Gastrocnemius medialis (tissue), 4 donors: ENCODE results near the gene GPHA2. TPM values are rescaled to one million over a fixed set of nuclear protein-coding genes. Genes with fewer than 3 reads are reported as not detected.

Experiments used
- ATAC-seq, 2 donors: fragments of 150-250 bp; one replicate each; pipeline ENCODE4 v1.9.1; 2016
- DNase-seq, 2 donors: peaks; one replicate each; pipeline ENCODE4 v3.0.0-alpha.2; 2019
- H3K27ac ChIP-seq, 4 donors: fragments of 200-600 bp; sonication (generic); 1 replicate in 1 of 4; 2 replicates in 3 of 4; pipeline ENCODE4 v1.5.1; 2016 to 2018; ENCODE audit warnings: mild to moderate bottlenecking in 2 of 4, moderate library complexity in 1 of 4
- H3K27me3 ChIP-seq, 3 donors: fragments of 200-600 bp; sonication (generic) in 2 of 3; 1 replicate in 1 of 3; 2 replicates in 2 of 3; pipeline versions ENCODE4 v1.5.1 to v1.6.0; 2016 to 2019; ENCODE audit warnings: mild to moderate bottlenecking in 1 of 3, moderate library complexity in 1 of 3
- H3K36me3 ChIP-seq, 2 donors: fragments of 200-600 bp; sonication (generic) in 1 of 2; one replicate each; pipeline ENCODE4 v1.5.1; 2017 to 2018
- H3K4me1 ChIP-seq, 2 donors: fragments of 200-600 bp; sonication (generic) in 1 of 2; one replicate each; pipeline ENCODE4 v1.5.1; 2016 to 2017; ENCODE audit warnings: mild to moderate bottlenecking in 2 of 2
- H3K4me3 ChIP-seq, 4 donors: fragments of 200-600 bp; sonication (generic) in 3 of 4; 1 replicate in 1 of 4; 2 replicates in 3 of 4; pipeline ENCODE4 v1.5.1; 2016 to 2019; ENCODE audit warnings: mild to moderate bottlenecking in 2 of 4
- H3K9me3 ChIP-seq, 3 donors: fragments of 200-600 bp; sonication (generic) in 2 of 3; 1 replicate in 1 of 3; 2 replicates in 2 of 3; pipeline ENCODE4 v1.5.1; 2016 to 2019
- CTCF ChIP-seq, 5 experiments: fragments of 450-650 bp in 3 of 5; fragments of 200-600 bp in 2 of 5; sonication (generic) in 2 of 5; IDR thresholded peaks in 4 of 5; conservative IDR thresholded peaks in 1 of 5; 1 replicate in 4 of 5; 2 replicates in 1 of 5; pipeline ENCODE4 v1.5.1; 2016 to 2019; ENCODE audit warnings: antibody characterized with exemption in 5 of 5, mild to moderate bottlenecking in 3 of 5, moderate library complexity in 3 of 5
- POLR2A ChIP-seq, 2 donors: fragments of 450-650 bp; IDR thresholded peaks; one replicate each; pipeline ENCODE4 v1.6.1; 2017; ENCODE audit warnings: antibody characterized with exemption in 2 of 2, mild to moderate bottlenecking in 2 of 2, moderate library complexity in 2 of 2
- in situ Hi-C, 4 donors: fragments of 200-750 bp; cut with MboI; loops; one replicate each; pipeline versions ENCODE4 v1.15.0 to v1.8.0; 2017; ENCODE audit warnings: low sequenced_read_pairs in 4 of 4
- intact Hi-C: fragments of 100-400 bp; cut with DNase I; formaldehyde crosslinking; loops from one replicate; pipeline ENCODE4 v1.15.1; 2023; ENCODE audit warnings: low total_unique reads
- total RNA-seq, 4 donors: library from RNA; depleted of rRNA; stranded (reverse); fragments of >200 nt; gene quantifications; one replicate each; pipeline versions ENCODE4 v1.1.0 to v1.2.3, GENCODE V29; 2016

GPHA2 gene
- total RNA-seq, 4 donors from 2014 or later: not detected

- ATAC-seq: peak; percentile 54 to 85
- Histone ChIP-seq H3K4me1 (peaks cover 0 to 4% of the 10 kb centered on the region in 2 donors), H3K9me3 (no peaks in the 10 kb centered on the region), H3K4me3 (no peak overlapping the region), H3K36me3 (peaks cover 0 to 33% of the 10 kb centered on the region in 2 donors), H3K27me3 (no peaks in the 10 kb centered on the region), H3K27ac (peak overlapping the region in 1 of 4 donors; percentile 18)
- DNase-seq: peak; percentile 51 to 76
- intact Hi-C loops (loop anchor here (1.0 kb wide), 1 partner anchor 47 kb away; no protein-coding TSS in a partner anchor), in situ Hi-C loops (loop anchor here in 3 of 4 donors (5.0 kb wide), 1 partner anchor 47 kb away; no protein-coding TSS in a partner anchor)
- TF ChIP-seq POLR2A (IDR thresholded peaks at IDR 0.05): no peak
- TF ChIP-seq CTCF (IDR thresholded peaks at IDR 0.05 in 4 of 5, conservative IDR thresholded peaks at IDR 0.05 in 1 of 5): peak; percentile 80 to 94 (median 90)
Measured at GRCh38 chr11:64894070-64894811, 41.5 kb downstream of the GPHA2 start.

GRCh38 chr11:64893194-64894069, 42.3 kb downstream of the GPHA2 start:
- intact Hi-C loops (loop anchor here (1.0 kb wide), 1 partner anchor 46 kb away; no protein-coding TSS in a partner anchor), in situ Hi-C loops (loop anchor here in 3 of 4 donors (5.0 kb wide), 1 partner anchor 46 kb away; no protein-coding TSS in a partner anchor)
- no peak overlapping the region for H3K4me3 ChIP-seq
- peaks cover under 1 to 4% of the 10 kb centered on the region in 2 donors for H3K4me1 ChIP-seq
- no peak for TF ChIP-seq CTCF (IDR thresholded peaks at IDR 0.05 in 4 of 5, conservative IDR thresholded peaks at IDR 0.05 in 1 of 5)
- TF ChIP-seq POLR2A (IDR thresholded peaks at IDR 0.05): no peak
- DNase-seq (no peak), ATAC-seq (no peak)
- no peaks in the 10 kb centered on the region for H3K27me3 ChIP-seq
- H3K9me3 ChIP-seq: no peaks in the 10 kb centered on the region
- peaks cover 0 to 27% of the 10 kb centered on the region in 2 donors for H3K36me3 ChIP-seq
- peak overlapping the region; percentile 15 to 54 (median 19) for H3K27ac ChIP-seq

GRCh38 chr11:64892838-64893193, 42.9 kb downstream of the GPHA2 start:
- no peak for TF ChIP-seq POLR2A (IDR thresholded peaks at IDR 0.05)
- TF ChIP-seq CTCF (IDR thresholded peaks at IDR 0.05 in 4 of 5, conservative IDR thresholded peaks at IDR 0.05 in 1 of 5): no peak
- peak overlapping the region; percentile 15 to 54 (median 19) for H3K27ac ChIP-seq
- no peaks in the 10 kb centered on the region for H3K27me3 ChIP-seq
- DNase-seq (no peak), ATAC-seq (no peak)
- in situ Hi-C loops (loop anchor here in 3 of 4 donors (5.0 kb wide), 1 partner anchor 46 kb away; no protein-coding TSS in a partner anchor), intact Hi-C loops (no loop called here)
- H3K9me3 ChIP-seq: no peaks in the 10 kb centered on the region
- H3K36me3 ChIP-seq: peaks cover 0 to 20% of the 10 kb centered on the region in 2 donors
- no peak overlapping the region for H3K4me3 ChIP-seq
- H3K4me1 ChIP-seq: peaks cover 6 to 9% of the 10 kb centered on the region in 2 donors

- H3K27me3 ChIP-seq: no peaks in the 10 kb centered on the region
- H3K4me3 ChIP-seq: no peak overlapping the region
- no peaks in the 10 kb centered on the region for H3K9me3 ChIP-seq
- peaks cover 9 to 12% of the 10 kb centered on the region in 2 donors for H3K4me1 ChIP-seq
- no peak for TF ChIP-seq CTCF (IDR thresholded peaks at IDR 0.05 in 4 of 5, conservative IDR thresholded peaks at IDR 0.05 in 1 of 5)
- TF ChIP-seq POLR2A (IDR thresholded peaks at IDR 0.05): no peak
- no peak for ATAC-seq
- H3K36me3 ChIP-seq: peaks cover 0 to 17% of the 10 kb centered on the region in 2 donors
- intact Hi-C loops (no loop called here), in situ Hi-C loops (loop anchor here in 3 of 4 donors (5.0 kb wide), 1 partner anchor 45 kb away; no protein-coding TSS in a partner anchor)
- H3K27ac ChIP-seq: peak overlapping the region in 2 of 4 donors; percentile 15 to 54
- DNase-seq: no peak
Measured at GRCh38 chr11:64892411-64892831, 43.3 kb downstream of the GPHA2 start.
